Bronchial epithelial cell (primary cell): Measurements from ENCODE around the gene PIGC. TPM values are rescaled to one million over a fixed set of nuclear protein-coding genes. Genes with fewer than 3 reads are reported as not detected.

Experiments used
- DNase-seq: peaks from one replicate; pipeline ENCODE4 v3.0.0-alpha.2; 2010; ENCODE audit warnings: low read depth
- FAIRE-seq: peaks from 2 replicates; lab custom pipeline; 2011; peaks lifted over from hg19 to GRCh38; lab: Jason Lieb, UNC
- H3K27me3 ChIP-seq: 2 replicates; pipeline ENCODE4 v1.5.1; 2011; ENCODE audit warnings: low read length; ENCODE audit not compliant: control insufficient read depth, insufficient read depth
- H3K36me3 ChIP-seq: 2 replicates; pipeline ENCODE4 v1.5.1; 2011; ENCODE audit warnings: low read length; ENCODE audit not compliant: control insufficient read depth, insufficient read depth
- H3K4me3 ChIP-seq: 2 replicates; pipeline ENCODE4 v1.5.1; 2011; ENCODE audit warnings: mild to moderate bottlenecking, low read depth, low read length, control low read depth
- total RNA-seq: library from RNA; depleted of rRNA; stranded (reverse); fragments of >200 nt; gene quantifications from 2 replicates; pipeline ENCODE4 v1.2.1, GENCODE V29; 2014
- TF ChIP-seq, protein P1 (sequence below): IDR thresholded peaks from 2 replicates; pipeline ENCODE4 v1.5.1; 2011; ENCODE audit warnings: mild to moderate bottlenecking, moderate library complexity, low read length, control low read depth, inconsistent platforms; ENCODE audit not compliant: insufficient read depth, severe bottlenecking

The PIGC gene
- total RNA-seq, 1 donor from 2014 or later, result 16.8 TPM

- no peaks in the 10 kb centered on the region for H3K36me3 ChIP-seq
- TF ChIP-seq, protein P1, sequence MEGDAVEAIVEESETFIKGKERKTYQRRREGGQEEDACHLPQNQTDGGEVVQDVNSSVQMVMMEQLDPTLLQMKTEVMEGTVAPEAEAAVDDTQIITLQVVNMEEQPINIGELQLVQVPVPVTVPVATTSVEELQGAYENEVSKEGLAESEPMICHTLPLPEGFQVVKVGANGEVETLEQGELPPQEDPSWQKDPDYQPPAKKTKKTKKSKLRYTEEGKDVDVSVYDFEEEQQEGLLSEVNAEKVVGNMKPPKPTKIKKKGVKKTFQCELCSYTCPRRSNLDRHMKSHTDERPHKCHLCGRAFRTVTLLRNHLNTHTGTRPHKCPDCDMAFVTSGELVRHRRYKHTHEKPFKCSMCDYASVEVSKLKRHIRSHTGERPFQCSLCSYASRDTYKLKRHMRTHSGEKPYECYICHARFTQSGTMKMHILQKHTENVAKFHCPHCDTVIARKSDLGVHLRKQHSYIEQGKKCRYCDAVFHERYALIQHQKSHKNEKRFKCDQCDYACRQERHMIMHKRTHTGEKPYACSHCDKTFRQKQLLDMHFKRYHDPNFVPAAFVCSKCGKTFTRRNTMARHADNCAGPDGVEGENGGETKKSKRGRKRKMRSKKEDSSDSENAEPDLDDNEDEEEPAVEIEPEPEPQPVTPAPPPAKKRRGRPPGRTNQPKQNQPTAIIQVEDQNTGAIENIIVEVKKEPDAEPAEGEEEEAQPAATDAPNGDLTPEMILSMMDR, result no peak
- H3K4me3 ChIP-seq, result no peak overlapping the region
- FAIRE-seq (no peak), DNase-seq (no peak)
- H3K27me3 ChIP-seq, result no peaks in the 10 kb centered on the region
These were observed 43.1 kb upstream of the PIGC start for GRCh38 chr1:172486805-172487454.

DNA sequence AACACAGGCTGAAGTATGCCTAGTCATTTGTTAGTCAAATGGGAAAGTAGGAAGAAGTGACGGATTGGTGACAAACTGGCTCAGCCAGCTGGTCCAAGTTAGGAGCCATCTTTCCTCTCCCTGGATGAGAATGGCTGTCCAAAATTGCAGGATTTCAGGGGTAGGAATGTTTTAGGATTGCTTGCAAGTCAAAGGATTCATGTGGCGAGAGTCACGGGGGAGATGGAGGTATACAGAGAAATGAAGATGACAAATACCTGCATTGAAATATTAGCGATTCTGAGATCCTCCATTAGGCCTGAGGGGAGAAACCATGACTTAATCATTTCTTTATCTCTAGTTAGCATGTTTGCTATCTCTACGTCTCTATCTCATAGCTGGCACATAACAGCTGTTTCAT, 41.8 kb upstream of the PIGC start:
- TF ChIP-seq, protein P1, result no peak
- DNase-seq (no peak), FAIRE-seq (no peak)
- no peaks in the 10 kb centered on the region for H3K27me3 ChIP-seq
- no peaks in the 10 kb centered on the region for H3K36me3 ChIP-seq
- no peak overlapping the region for H3K4me3 ChIP-seq

DNA sequence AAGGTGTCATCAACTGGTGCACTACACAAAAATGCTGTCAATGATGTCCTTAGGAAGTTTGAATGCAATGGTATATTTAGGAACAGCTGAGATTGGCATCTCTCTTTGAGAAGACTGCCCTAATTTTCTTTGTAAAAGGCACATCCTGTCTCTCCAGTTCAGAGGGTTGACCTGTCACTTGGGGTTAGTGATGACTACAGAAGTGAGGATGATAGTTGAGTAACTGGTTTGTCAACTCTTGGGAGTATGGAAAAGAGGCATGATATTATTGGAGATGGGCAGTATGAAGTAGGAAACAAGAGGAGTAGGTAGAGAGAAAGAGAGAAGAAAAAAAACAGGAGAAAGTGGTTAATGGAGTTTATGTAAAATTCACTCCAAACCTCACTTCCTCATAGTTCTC, 40.4 kb upstream of the PIGC start:
- H3K36me3 ChIP-seq, result no peaks in the 10 kb centered on the region
- FAIRE-seq (no peak), DNase-seq (peak; percentile 64)
- no peak overlapping the region for H3K4me3 ChIP-seq
- no peaks in the 10 kb centered on the region for H3K27me3 ChIP-seq
- TF ChIP-seq, protein P1, result no peak

- H3K4me3 ChIP-seq, result no peak overlapping the region
- DNase-seq, result no peak
- no peak for FAIRE-seq
- H3K27me3 ChIP-seq, result no peaks in the 10 kb centered on the region
- TF ChIP-seq, protein P1, result no peak
- H3K36me3 ChIP-seq, result no peaks in the 10 kb centered on the region
These were observed 39.6 kb upstream of the PIGC start for GRCh38 chr1:172483448-172483847.

GRCh38 chr1:172482044-172482443, 38.2 kb upstream of the PIGC start:
- TF ChIP-seq, protein P1, result no peak
- no peak for FAIRE-seq
- Histone ChIP-seq H3K27me3 (no peaks in the 10 kb centered on the region), H3K36me3 (no peaks in the 10 kb centered on the region), H3K4me3 (no peak overlapping the region)
- no peak for DNase-seq

DNA sequence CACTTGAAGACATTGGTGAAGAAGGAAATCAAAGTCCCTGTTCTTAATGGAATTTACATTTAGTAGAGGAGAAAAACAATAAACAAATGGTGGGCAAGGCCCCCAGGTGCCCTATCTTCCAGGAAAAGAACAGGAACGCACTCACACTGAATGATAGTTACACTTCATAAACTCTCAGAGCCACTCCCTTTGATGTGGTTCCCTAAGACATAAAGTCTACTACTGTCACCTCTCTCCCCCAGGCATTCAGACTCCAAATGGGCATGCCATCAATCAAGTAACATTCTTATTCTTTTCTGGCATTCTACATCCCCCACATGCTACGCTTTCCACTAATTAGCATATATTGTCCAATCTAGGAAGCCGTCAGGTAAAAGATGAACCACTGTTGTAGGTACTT, 36.6 kb upstream of the PIGC start:
- Histone ChIP-seq H3K27me3 (no peaks in the 10 kb centered on the region), H3K36me3 (no peaks in the 10 kb centered on the region), H3K4me3 (no peak overlapping the region)
- TF ChIP-seq, protein P1, result no peak
- no peak for FAIRE-seq
- no peak for DNase-seq
